ENCODE results near the gene ITPR2. TPM values are rescaled to one million over a fixed set of nuclear protein-coding genes. Genes with fewer than 3 reads are reported as not detected.

The ITPR2 gene
- total RNA-seq, 1 donor from 2014 or later = 64.0 TPM

- ATAC-seq (no peak), DNase-seq (no peak)
- Histone ChIP-seq H3K36me3 (no peaks in the 10 kb centered on the region), H3K9me3 (no peaks in the 10 kb centered on the region), H3K4me1 (no peaks in the 10 kb centered on the region), H3K27ac (no peak overlapping the region), H3K4me3 (no peak overlapping the region), H3K27me3 (ENCODE audit: low read depth) (no peaks in the 10 kb centered on the region)
- intact Hi-C loops (cut with DNase I) = no loop called here
- TF ChIP-seq CTCF (IDR thresholded peaks at IDR 0.05) = no peak
Observed at GRCh38 chr12:26572137-26572536, 260.9 kb downstream of the ITPR2 start.

GRCh38 chr12:26571560-26571959, 261.4 kb downstream of the ITPR2 start:
- Histone ChIP-seq H3K36me3 (no peaks in the 10 kb centered on the region), H3K9me3 (no peaks in the 10 kb centered on the region), H3K4me3 (no peak overlapping the region), H3K4me1 (no peaks in the 10 kb centered on the region), H3K27ac (no peak overlapping the region), H3K27me3 (ENCODE audit: low read depth) (no peaks in the 10 kb centered on the region)
- no peak for TF ChIP-seq CTCF (IDR thresholded peaks at IDR 0.05)
- intact Hi-C loops (cut with DNase I) = no loop called here
- ATAC-seq (no peak), DNase-seq (no peak)

- intact Hi-C loops (cut with DNase I) = no loop called here
Observed at GRCh38 chr12:26567126-26567525, 265.9 kb downstream of the ITPR2 start.

GRCh38 chr12:26566675-26567074, 266.3 kb downstream of the ITPR2 start:
- Histone ChIP-seq H3K9me3 (no peaks in the 10 kb centered on the region), H3K27me3 (ENCODE audit: low read depth) (no peaks in the 10 kb centered on the region), H3K4me1 (no peaks in the 10 kb centered on the region), H3K36me3 (no peaks in the 10 kb centered on the region), H3K27ac (no peak overlapping the region), H3K4me3 (no peak overlapping the region)
- DNase-seq (no peak), ATAC-seq (no peak)
- no peak for TF ChIP-seq CTCF (IDR thresholded peaks at IDR 0.05)
- intact Hi-C loops (cut with DNase I) = no loop called here

More at GRCh38 chr12:26567126-26567525, 265.9 kb downstream of the ITPR2 start:
- DNase-seq = no peak
- no peaks in the 10 kb centered on the region for H3K9me3 ChIP-seq
- ATAC-seq = no peak
- H3K36me3 ChIP-seq = no peaks in the 10 kb centered on the region
- no peaks in the 10 kb centered on the region for H3K27me3 ChIP-seq (ENCODE audit: low read depth)
- H3K4me1 ChIP-seq = no peaks in the 10 kb centered on the region
- H3K27ac ChIP-seq = no peak overlapping the region
- no peak for TF ChIP-seq CTCF (IDR thresholded peaks at IDR 0.05)
- H3K4me3 ChIP-seq = no peak overlapping the region

- ATAC-seq = no peak
- no peak overlapping the region for H3K27ac ChIP-seq
- peaks cover 2% of the 10 kb centered on the region for H3K36me3 ChIP-seq
- intact Hi-C loops (cut with DNase I) = no loop called here
- no peaks in the 10 kb centered on the region for H3K4me1 ChIP-seq
- TF ChIP-seq CTCF (IDR thresholded peaks at IDR 0.05) = no peak
- no peaks in the 10 kb centered on the region for H3K27me3 ChIP-seq (ENCODE audit: low read depth)
- no peak overlapping the region for H3K4me3 ChIP-seq
- no peaks in the 10 kb centered on the region for H3K9me3 ChIP-seq
- no peak for DNase-seq
Observed at GRCh38 chr12:26566186-26566585, 266.8 kb downstream of the ITPR2 start.

- DNase-seq (no peak), ATAC-seq (no peak)
- no peaks in the 10 kb centered on the region for H3K9me3 ChIP-seq
- no peaks in the 10 kb centered on the region for H3K27me3 ChIP-seq (ENCODE audit: low read depth)
- TF ChIP-seq CTCF (IDR thresholded peaks at IDR 0.05) = no peak
- peaks cover 5% of the 10 kb centered on the region for H3K36me3 ChIP-seq
- H3K27ac ChIP-seq = no peak overlapping the region
- intact Hi-C loops (cut with DNase I) = no loop called here
- no peaks in the 10 kb centered on the region for H3K4me1 ChIP-seq
- no peak overlapping the region for H3K4me3 ChIP-seq
Observed at GRCh38 chr12:26564391-26564790, 268.6 kb downstream of the ITPR2 start.
